Stomach (tissue), 9 donors: Measurements from ENCODE around the gene TRAFD1. TPM values are rescaled to one million over a fixed set of nuclear protein-coding genes. Genes with fewer than 3 reads are reported as not detected.
A peak's percentile ranks its signal among the peaks of the same experiment; 100 is the strongest.

ENCODE experiments used
- DNase-seq, 2 donors: peaks; one replicate each; pipeline versions ENCODE4 v3.0.0 to v3.0.0-alpha.2; 2013 to 2019
- H3K27ac ChIP-seq, 5 donors: fragments of 200-600 bp in 4 of 5; sonication (generic) in 4 of 5; one replicate each; pipeline ENCODE4 v1.5.1; 2013 to 2019; ENCODE audit warnings: mild to moderate bottlenecking in 1 of 5, moderate library complexity in 1 of 5
- H3K27me3 ChIP-seq, 3 donors: fragments of 200-600 bp; sonication (generic); one replicate each; pipeline ENCODE4 v1.5.1; 2017 to 2019; ENCODE audit warnings: mixed run types in 1 of 3
- H3K36me3 ChIP-seq, 4 donors: fragments of 200-600 bp; sonication (generic); 1 replicate in 3 of 4; 2 replicates in 1 of 4; pipeline ENCODE4 v1.5.1; 2016 to 2019
- H3K4me1 ChIP-seq, 4 donors: fragments of 200-600 bp; sonication (generic); one replicate each; pipeline ENCODE4 v1.5.1; 2016 to 2019
- H3K4me3 ChIP-seq, 4 donors: fragments of 200-600 bp; sonication (generic) in 3 of 4; one replicate each; pipeline ENCODE4 v1.5.1; 2016 to 2019; ENCODE audit warnings: mild to moderate bottlenecking in 1 of 4
- H3K9me3 ChIP-seq, 4 donors: fragments of 200-600 bp; sonication (generic); one replicate each; pipeline ENCODE4 v1.5.1; 2016 to 2019
- CTCF ChIP-seq, 7 experiments: fragments of 450-650 bp in 4 of 7; fragments of 200-600 bp in 3 of 7; sonication (generic) in 3 of 7; IDR thresholded peaks; one replicate each; pipeline ENCODE4 v1.5.1; 2016 to 2019; ENCODE audit warnings: antibody characterized with exemption in 7 of 7, control low read depth in 2 of 7, mild to moderate bottlenecking in 1 of 7
- EP300 ChIP-seq: sonication (generic); formaldehyde crosslinking; IDR thresholded peaks from one replicate; pipeline ENCODE4 v1.6.1; 2017; ENCODE audit warnings: antibody characterized with exemption
- POLR2A ChIP-seq, 4 donors: fragments of 450-650 bp; IDR thresholded peaks; one replicate each; pipeline ENCODE4 v1.6.1; 2016; ENCODE audit warnings: antibody characterized with exemption in 4 of 4, control low read depth in 2 of 4, mild to moderate bottlenecking in 1 of 4, moderate library complexity in 1 of 4
- POLR2AphosphoS5 ChIP-seq, 3 donors: sonication (generic); formaldehyde crosslinking; IDR thresholded peaks; one replicate each; pipeline ENCODE4 v1.6.1; 2016; ENCODE audit warnings: antibody characterized with exemption in 3 of 3
- WGBS, 5 donors: extraction: QIAGEN DNeasy Blood & Tissue Kit in 3 of 5; methylation state at CpG; one replicate each; pipeline versions ENCODE4 v1.1.5 to v1.1.7; 2013 to 2018; 5-methylcytosine and 5-hydroxymethylcytosine counted together
- intact Hi-C: fragments of 100-400 bp; cut with DNase I; formaldehyde crosslinking; loops from one replicate; pipeline ENCODE4 v1.15.1; 2023; ENCODE audit warnings: low total_unique reads
- polyA plus RNA-seq, 3 donors: library from polyadenylated mRNA; stranded (reverse); fragments of 200-250 nt; gene quantifications; one replicate each; pipeline ENCODE4 v1.2.3, GENCODE V29; 2013
- total RNA-seq, 5 donors: library from RNA; depleted of rRNA; stranded (reverse); fragments of >200 nt; gene quantifications; one replicate each; pipeline versions ENCODE4 v1.1.0 to v1.2.3, GENCODE V29; 2014 to 2016
- donor health status: healthy with polysubstance abuse.
- donor health status: Bipolar disorder and iron deficiency.
- donor health status: healthy.

Gene TRAFD1
- total and polyA plus RNA-seq, 8 donors = 11.3 to 49.0 (median 20.4) TPM

- H3K4me3 ChIP-seq = no peak overlapping the region
- peaks cover 42 to 98% (median 94%) of the 10 kb centered on the region in 4 donors for H3K36me3 ChIP-seq
- intact Hi-C loops = no loop called here
- no peaks in the 10 kb centered on the region for H3K9me3 ChIP-seq
- DNase-seq = no peak
- no peak overlapping the region for H3K27ac ChIP-seq
- no peaks in the 10 kb centered on the region for H3K27me3 ChIP-seq
- no peak for TF ChIP-seq POLR2A (IDR thresholded peaks at IDR 0.05)
- TF ChIP-seq EP300 = no peak
- TF ChIP-seq CTCF (IDR thresholded peaks at IDR 0.05) = no peak
- TF ChIP-seq POLR2AphosphoS5 (IDR thresholded peaks at IDR 0.05) = no peak
- peaks cover 0 to 9% (median 5%) of the 10 kb centered on the region in 4 donors for H3K4me1 ChIP-seq
- 85 to 96% (median 95%) methylated on average over 9 of the region's 9 CpGs for WGBS, 5 donors
Observed at GRCh38 chr12:112188130-112188830, 62.9 kb downstream of the TRAFD1 start.

- peaks cover 0 to 9% (median 5%) of the 10 kb centered on the region in 4 donors for H3K4me1 ChIP-seq
- WGBS, 5 donors = 47 to 70% (median 57%) methylated on average over 5 of the region's 5 CpGs
- intact Hi-C loops = no loop called here
- no peak overlapping the region for H3K27ac ChIP-seq
- peak; percentile 23 to 75 for DNase-seq
- H3K9me3 ChIP-seq = no peaks in the 10 kb centered on the region
- no peak overlapping the region for H3K4me3 ChIP-seq
- H3K27me3 ChIP-seq = no peaks in the 10 kb centered on the region
- TF ChIP-seq POLR2A (IDR thresholded peaks at IDR 0.05) (no peak), EP300 (no peak), POLR2AphosphoS5 (IDR thresholded peaks at IDR 0.05) (no peak), CTCF (IDR thresholded peaks at IDR 0.05) (no peak)
- H3K36me3 ChIP-seq = peaks cover 43 to 98% (median 94%) of the 10 kb centered on the region in 4 donors
Observed at GRCh38 chr12:112190231-112191025, 65.1 kb downstream of the TRAFD1 start.

- 56 to 70% (median 64%) methylated on average over 2 of the region's 2 CpGs for WGBS, 5 donors
- H3K4me3 ChIP-seq = no peak overlapping the region
- intact Hi-C loops = no loop called here
- no peaks in the 10 kb centered on the region for H3K27me3 ChIP-seq
- no peak for DNase-seq
- H3K27ac ChIP-seq = peak overlapping the region in 2 of 5 donors; percentile 2 to 19
- peaks cover 48 to 98% (median 97%) of the 10 kb centered on the region in 4 donors for H3K36me3 ChIP-seq
- no peak for TF ChIP-seq POLR2AphosphoS5 (IDR thresholded peaks at IDR 0.05)
- no peak for TF ChIP-seq CTCF (IDR thresholded peaks at IDR 0.05)
- no peak for TF ChIP-seq POLR2A (IDR thresholded peaks at IDR 0.05)
- TF ChIP-seq EP300 = no peak
- H3K9me3 ChIP-seq = no peaks in the 10 kb centered on the region
- peaks cover 0 to 9% (median 5%) of the 10 kb centered on the region in 4 donors for H3K4me1 ChIP-seq
Observed at GRCh38 chr12:112191201-112191600, 65.8 kb downstream of the TRAFD1 start.

GRCh38 chr12:112191840-112192321 is 66.5 kb downstream of the TRAFD1 start:
- H3K27ac ChIP-seq = no peak overlapping the region
- 53 to 70% (median 59%) methylated on average over 4 of the region's 4 CpGs for WGBS, 5 donors
- no peak overlapping the region for H3K4me3 ChIP-seq
- intact Hi-C loops = no loop called here
- H3K9me3 ChIP-seq = no peaks in the 10 kb centered on the region
- H3K4me1 ChIP-seq = peaks cover 0 to 9% (median 5%) of the 10 kb centered on the region in 4 donors
- H3K36me3 ChIP-seq = peaks cover 48 to 98% (median 98%) of the 10 kb centered on the region in 4 donors
- DNase-seq = no peak
- H3K27me3 ChIP-seq = no peaks in the 10 kb centered on the region
- TF ChIP-seq POLR2AphosphoS5 (IDR thresholded peaks at IDR 0.05) (no peak), CTCF (IDR thresholded peaks at IDR 0.05) (no peak), EP300 (no peak), POLR2A (IDR thresholded peaks at IDR 0.05) (no peak)
